PC-9 (cell line): ENCODE measurements around the gene OR1J1.

Experiments
- CTCF ChIP-seq: fragments of 200-600 bp; sonication (generic); conservative IDR thresholded peaks from 2 replicates; pipeline ENCODE4 v1.6.1; 2017; ENCODE audit warnings: mixed run types, antibody characterized with exemption, mild to moderate bottlenecking, moderate library complexity
- EZH2 ChIP-seq: fragments of 200-600 bp; sonication (generic); IDR thresholded peaks from 2 replicates; pipeline ENCODE4 v1.8.0; 2017; ENCODE audit warnings: antibody characterized with exemption, low read depth

GRCh38 chr9:122479062-122479461 lies 1.3 kb upstream of the OR1J1 start:
- TF ChIP-seq CTCF (no peak), EZH2 (no peak)
